GM10847 (cell line): ENCODE results near the gene PTCHD1.

Source experiments
- POLR2A ChIP-seq: IDR thresholded peaks from 2 replicates; pipeline ENCODE4 v1.6.1; 2011; ENCODE audit not compliant: insufficient read length; ENCODE audit errors: extremely low read depth

Gene PTCHD1

GRCh38 chrX:23381099-23382087 lies 46.7 kb downstream of the PTCHD1 start:
- no peak for TF ChIP-seq POLR2A

DNA sequence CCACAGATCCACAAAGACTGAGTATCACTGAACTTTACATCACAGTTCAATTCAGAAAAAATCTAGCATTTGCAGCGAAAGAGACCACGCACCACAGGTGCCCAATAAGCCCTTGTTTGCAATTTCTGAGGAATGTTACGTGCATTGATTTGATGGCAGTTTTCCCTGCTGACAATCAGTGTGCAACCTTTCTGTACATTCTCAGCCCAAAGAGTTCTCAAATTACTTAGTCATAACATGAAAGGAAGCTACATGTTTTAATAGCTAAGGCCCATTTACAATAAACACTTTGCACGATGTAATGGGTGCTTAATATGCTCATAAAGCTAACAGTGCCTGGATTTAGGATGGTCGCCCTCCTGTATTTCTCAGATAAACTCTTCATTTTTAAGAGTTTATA lies 47.9 kb downstream of the PTCHD1 start:
- no peak for TF ChIP-seq POLR2A

DNA sequence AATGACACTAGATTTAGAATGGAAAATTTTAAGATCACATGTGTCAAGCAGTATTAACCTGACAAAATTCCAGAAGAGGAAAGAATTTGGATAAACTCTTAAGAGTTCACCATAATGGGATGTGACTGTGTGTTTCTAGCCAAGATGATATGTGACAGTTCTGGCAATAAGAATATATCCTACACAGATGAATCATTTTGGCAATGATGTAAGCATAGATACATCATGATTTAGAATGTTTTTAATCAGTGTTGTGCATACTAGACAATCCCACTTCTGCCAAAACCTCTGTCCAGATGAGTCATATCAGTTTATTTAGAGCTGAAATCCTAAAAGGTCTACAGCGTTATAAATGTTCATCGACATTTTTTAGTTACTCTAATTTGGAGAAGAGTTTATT lies 48.8 kb downstream of the PTCHD1 start:
- TF ChIP-seq POLR2A: no peak

- TF ChIP-seq POLR2A: no peak
Observed at GRCh38 chrX:23385242-23385641, 50.6 kb downstream of the PTCHD1 start.

DNA sequence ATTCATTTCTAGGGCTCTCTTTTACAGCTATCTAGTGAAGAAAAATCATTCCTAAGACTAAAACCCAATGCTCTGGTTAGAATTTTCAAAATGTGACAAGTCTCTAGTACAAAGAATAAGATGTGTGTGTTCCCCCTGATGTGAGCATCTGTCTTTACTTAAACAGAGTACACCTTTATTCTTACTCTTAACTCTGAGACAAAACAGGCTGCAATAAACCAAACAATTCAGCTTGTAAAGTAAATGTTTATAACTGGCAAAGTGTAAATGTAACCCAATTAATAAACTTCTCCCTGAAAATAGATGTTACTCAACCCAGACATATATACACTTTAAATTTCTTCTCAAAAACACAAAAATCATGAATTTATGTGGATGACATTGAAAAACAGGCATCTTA lies 51.6 kb downstream of the PTCHD1 start:
- no peak for TF ChIP-seq POLR2A

- no peak for TF ChIP-seq POLR2A
Observed at GRCh38 chrX:23386726-23387125, 52.1 kb downstream of the PTCHD1 start.

DNA sequence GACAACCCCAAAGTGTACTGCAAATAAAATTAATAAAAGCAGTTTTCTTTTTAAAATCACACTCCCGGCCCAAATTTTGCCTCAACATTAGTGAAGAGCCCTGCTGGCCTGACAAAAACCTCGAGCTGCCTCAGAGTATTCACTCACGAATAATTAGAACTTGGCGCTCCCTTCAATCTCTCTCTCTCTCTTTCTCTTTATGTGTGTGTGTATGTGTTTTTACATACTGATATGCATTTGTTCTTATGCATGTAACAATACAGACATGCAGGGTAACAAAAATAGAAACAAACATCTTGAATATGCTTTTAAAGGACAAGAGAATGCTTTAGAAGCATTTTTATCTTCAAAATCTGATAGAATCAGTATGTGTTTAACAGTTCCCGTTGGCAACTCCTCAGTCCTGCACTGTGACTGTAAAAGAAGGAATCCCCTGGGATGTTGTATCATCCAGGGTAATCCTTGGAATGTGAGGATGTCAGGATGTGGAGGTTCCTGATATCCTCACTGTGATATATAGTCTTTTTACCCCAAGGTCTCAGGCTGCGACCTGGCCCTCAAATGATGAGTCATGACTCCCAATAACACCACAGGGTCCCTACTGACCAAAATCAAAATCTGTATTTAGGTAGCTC lies 53.0 kb downstream of the PTCHD1 start:
- no peak for TF ChIP-seq POLR2A

- no peak for TF ChIP-seq POLR2A
Observed at GRCh38 chrX:23389196-23389792, 54.6 kb downstream of the PTCHD1 start.

DNA sequence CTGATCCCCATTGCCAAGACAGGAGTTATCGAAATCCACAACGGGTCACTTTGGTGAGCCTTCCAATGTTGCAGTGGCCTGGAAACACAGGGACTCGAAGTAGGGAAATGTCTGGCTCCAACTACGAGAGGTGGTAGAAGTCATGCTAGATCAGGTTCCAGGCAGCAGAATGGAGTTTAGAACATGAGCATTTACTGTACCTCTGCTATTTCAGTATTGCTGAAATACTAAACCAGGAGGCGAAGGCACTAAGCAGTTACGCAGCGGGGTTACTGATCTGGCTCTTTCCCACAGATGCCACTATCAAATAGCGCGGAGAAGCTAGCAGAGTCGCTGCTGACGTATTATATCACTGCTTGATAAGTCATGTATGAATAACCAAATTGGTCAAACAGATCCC lies 56.3 kb downstream of the PTCHD1 start:
- TF ChIP-seq POLR2A: no peak

- TF ChIP-seq POLR2A: no peak
Observed at GRCh38 chrX:23392195-23392594, 57.5 kb downstream of the PTCHD1 start.

GRCh38 chrX:23394421-23394820 lies 59.8 kb downstream of the PTCHD1 start:
- TF ChIP-seq POLR2A: no peak

GRCh38 chrX:23396263-23396662 lies 61.6 kb downstream of the PTCHD1 start:
- TF ChIP-seq POLR2A: no peak

GRCh38 chrX:23398570-23398969 lies 63.9 kb downstream of the PTCHD1 start:
- TF ChIP-seq POLR2A: no peak

DNA sequence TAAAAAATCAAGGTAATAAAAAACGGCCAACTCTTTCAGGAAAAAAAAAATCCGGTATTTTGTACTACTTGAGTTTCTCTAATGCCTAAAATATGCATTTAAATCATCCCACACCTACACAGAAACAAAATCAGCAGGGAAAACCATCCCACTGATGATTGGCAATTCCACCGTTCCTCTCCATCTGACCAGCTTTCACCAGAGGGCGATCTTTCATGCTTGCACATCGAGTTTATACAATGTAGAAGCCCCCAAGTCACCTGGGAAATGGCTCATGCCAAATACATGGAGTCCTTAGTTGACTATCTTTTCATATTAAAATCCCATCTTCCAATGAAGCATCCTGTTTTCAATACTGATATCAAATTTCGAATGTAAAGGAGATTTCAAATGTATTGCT lies 69.2 kb downstream of the PTCHD1 start:
- TF ChIP-seq POLR2A: no peak

DNA sequence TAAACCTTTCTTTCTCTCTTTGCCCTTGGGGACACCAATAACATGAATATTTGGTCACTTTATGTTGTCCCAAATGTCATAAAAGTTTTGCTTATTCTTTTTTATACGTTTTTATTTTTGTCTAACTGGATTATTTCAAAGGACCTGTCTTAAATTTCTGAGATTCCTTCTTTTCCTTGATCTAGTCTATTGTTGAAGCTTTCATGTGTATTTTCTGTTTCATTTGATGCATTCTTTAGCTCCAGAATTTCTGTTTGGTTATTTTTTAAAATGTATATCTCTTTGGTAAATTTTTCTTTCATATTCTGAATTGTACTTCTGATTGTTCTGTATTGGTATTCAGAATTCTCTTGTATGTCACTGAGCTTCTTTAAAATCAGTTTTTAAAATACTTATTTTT lies 88.3 kb downstream of the PTCHD1 start:
- no peak for TF ChIP-seq POLR2A

DNA sequence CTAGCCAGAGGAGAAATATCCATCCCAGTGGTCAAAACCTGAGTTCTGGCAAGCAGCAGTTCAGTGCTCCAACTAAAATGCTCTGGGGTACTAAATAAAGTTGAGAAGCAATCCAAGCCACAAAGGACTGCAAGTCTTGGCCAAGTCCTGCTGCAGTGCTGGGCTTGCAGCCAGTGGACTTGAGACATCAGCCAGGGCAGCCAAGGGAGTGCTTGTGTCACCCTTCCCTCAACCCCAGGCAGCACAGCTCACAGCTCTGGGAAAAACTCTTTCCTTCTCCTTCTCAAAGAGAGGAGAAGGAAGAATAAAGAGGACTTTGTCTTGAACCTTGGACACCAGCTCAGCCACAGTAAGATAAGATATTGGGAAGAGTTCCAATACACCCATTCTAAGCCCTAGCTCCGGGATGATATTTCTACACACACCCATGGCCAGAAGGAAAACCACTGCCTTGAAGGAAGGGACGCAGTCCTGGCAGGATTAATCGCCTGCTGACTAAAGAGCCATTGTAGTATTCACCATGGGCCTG lies 99.8 kb downstream of the PTCHD1 start:
- no peak for TF ChIP-seq POLR2A
